Astrocyte of the cerebellum (primary cell): Measurements from ENCODE around the gene CXXC5.

Source experiments
- DNase-seq: peaks from one replicate; pipeline ENCODE4 v3.0.0-alpha.2; 2011; ENCODE audit warnings: low read depth
- H3K4me3 ChIP-seq: 2 replicates; pipeline ENCODE4 v1.5.1; 2011; ENCODE audit warnings: mild to moderate bottlenecking, low read depth, low read length, moderate library complexity
- CTCF ChIP-seq: IDR thresholded peaks from 2 replicates; pipeline ENCODE4 v1.5.1; 2012; ENCODE audit warnings: low read length, low read depth, moderate library complexity, mild to moderate bottlenecking; ENCODE audit errors: missing control alignments
- in situ Hi-C: cut with HindIII; loops from 2 replicates; pipeline ENCODE4 v1.10.0; 2017; ENCODE audit warnings: low sequenced_read_pairs

Gene CXXC5

GRCh38 chr5:139693676-139694364 is 45.7 kb downstream of the CXXC5 start:
- DNase-seq: no peak
- no peak overlapping the region for H3K4me3 ChIP-seq
- in situ Hi-C loops: loop anchor here (10.0 kb wide), 1 partner anchor 49 kb away; the partner anchor contains the start of gene CXXC5
- TF ChIP-seq CTCF: no peak

- no peak for TF ChIP-seq CTCF
- in situ Hi-C loops: loop anchor here (10.0 kb wide), 1 partner anchor 50 kb away; the partner anchor contains the start of gene CXXC5
- H3K4me3 ChIP-seq: no peak overlapping the region
- no peak for DNase-seq
Measured at GRCh38 chr5:139694556-139695177, 46.5 kb downstream of the CXXC5 start.

DNA sequence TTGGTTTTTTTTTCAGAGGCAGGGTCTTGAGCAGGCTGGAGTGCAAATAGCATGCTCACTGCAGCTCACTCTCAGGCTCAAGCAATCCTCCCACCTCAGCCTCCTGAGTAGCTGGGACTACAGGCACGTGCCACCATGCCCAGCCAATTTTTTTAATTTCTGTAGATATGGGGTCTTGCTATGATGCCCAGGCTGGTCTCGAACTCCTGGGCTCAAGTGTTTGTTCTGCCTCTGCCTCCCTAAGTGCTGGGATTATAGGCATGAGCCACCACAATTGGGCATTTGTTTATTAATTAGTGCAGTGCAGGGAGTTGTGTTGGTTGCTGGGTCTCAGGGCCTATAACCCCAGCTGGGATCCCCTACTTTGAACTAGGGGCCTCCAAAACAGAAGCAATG is 47.0 kb downstream of the CXXC5 start:
- TF ChIP-seq CTCF: no peak
- H3K4me3 ChIP-seq: no peak overlapping the region
- in situ Hi-C loops: loop anchor here (10.0 kb wide), 1 partner anchor 50 kb away; the partner anchor contains the start of gene CXXC5
- DNase-seq: no peak

- in situ Hi-C loops: loop anchor here (10.0 kb wide), 1 partner anchor 52 kb away; the partner anchor contains the start of gene CXXC5
- no peak overlapping the region for H3K4me3 ChIP-seq
- TF ChIP-seq CTCF: no peak
- DNase-seq: no peak
Measured at GRCh38 chr5:139696167-139696893, 48.2 kb downstream of the CXXC5 start.

- in situ Hi-C loops: loop anchor here (10.0 kb wide), 1 partner anchor 52 kb away; the partner anchor contains the start of gene CXXC5
- H3K4me3 ChIP-seq: peak overlapping the region; percentile 24
- TF ChIP-seq CTCF: no peak
- peak; percentile 90 for DNase-seq
Measured at GRCh38 chr5:139696894-139697658, 48.9 kb downstream of the CXXC5 start.
